ENCODE data around the gene PPP3R1.

Gene PPP3R1

DNA sequence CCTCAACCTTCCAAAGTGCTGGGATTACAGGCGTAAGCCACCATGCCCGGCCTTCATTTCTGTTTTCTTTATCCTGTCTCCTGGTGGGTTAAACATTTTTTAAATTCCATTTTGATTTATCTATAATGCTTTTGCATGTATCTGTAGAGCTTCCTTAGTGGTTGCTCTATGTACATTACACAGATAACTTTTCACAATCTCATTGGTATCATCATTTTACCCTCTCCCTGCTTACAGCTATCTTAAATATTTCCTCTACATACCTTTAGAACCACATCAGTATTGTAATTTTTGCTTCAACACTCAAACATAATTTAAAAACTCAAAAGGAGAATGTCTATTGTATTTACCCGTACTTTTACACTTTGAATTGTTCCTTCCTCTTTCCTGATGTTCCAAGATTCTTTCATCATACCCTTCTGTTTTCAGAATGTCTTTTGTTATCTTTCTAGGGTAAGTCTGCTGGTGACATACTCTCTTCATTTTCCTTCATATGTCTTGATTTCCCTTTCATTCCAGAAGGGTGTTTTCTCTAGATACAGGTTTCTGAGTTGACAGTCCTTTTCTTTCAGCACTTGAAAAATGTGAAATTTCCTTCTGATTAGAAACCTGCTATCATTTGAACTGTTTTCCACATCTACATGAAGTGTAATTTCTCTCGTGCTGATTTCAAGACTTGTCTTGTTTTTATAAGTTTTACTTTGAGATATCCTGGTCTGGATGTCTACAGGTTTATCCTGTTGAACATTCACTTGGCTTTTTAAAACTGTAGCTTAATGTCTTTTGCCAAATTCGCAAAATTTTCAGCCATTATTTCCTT lies 21.9 kb downstream of the PPP3R1 start:
- DNase-seq = no peak

DNA sequence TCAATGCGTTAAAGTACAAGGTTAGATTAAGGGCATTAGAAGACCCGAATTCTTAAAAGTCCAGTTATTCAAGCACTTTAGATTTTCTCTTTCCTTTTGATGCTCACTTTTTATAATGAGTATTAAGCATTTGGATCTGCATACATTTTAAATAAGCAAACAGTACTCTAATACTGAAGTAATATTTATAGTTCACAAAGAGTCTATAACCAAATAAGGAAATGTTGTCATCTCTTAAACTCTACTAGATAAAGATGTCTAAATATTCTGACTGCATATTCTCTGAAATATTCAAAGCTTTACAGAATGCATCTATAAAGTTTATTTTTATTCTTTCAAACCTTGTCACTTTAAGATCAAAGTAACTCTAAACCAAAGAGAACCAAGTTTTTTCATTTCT lies 25.5 kb downstream of the PPP3R1 start:
- no peak for DNase-seq

DNA sequence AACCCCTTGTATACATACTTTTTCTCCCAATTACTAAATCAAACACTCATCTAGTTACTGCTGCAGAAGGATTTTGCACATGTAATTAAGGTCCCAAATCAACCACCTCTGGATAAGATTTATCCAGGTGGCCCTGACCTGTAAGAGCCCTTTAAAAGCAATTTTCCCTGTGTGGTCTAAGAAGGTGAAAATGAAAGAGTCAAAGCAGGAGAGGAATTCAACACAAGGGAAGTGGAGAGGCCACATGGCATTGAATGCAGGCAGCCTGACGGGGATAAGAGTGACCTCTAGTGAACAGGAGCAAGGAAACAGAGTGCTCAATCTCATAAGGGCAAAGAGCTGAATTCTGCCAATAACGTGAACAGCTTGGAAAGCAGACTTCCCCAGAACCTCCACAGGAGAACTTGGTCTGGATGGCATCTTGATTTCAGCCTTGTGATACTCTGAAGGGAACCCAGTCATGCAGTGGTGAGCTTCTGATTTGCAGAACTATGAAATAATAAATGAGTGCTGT lies 27.2 kb downstream of the PPP3R1 start:
- DNase-seq = peak; percentile 10

DNA sequence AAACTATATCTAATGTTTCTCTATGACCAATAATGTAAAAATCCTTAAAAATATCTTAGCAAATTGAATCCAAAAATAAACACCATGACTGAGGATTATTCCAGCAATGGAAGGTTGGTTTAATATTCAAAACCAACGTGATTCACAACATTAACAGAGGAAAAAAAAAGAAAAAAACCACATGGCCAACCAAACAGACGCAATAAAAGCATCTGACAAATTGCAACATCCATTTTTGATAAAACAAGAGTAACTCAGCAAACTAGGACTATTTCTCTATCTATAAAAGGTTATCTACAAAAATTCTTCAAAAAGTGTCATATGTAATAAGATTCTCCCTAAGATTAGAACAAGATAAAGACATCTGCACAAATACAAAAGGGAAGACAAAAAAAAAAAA lies 28.9 kb downstream of the PPP3R1 start:
- no peak for DNase-seq

DNA sequence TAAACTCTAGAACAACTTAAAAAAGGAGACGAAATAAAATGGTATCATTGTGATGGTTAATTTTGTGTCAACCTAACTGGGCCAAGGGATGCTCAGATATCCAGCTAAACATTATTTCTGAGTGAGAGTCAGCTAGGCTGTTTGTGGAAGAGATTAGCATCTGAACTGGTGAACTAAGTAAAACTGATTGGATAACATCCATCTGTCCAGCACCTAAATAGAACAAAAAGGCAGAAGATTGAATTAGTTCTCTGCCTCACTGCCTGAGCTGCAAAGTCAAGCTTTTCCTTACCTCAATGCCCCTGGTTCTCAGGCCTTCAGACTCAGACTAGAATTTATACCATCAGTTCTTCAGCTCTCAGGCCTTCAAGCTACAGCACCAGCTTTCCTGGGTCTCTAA lies 30.0 kb downstream of the PPP3R1 start:
- no peak for DNase-seq

DNA sequence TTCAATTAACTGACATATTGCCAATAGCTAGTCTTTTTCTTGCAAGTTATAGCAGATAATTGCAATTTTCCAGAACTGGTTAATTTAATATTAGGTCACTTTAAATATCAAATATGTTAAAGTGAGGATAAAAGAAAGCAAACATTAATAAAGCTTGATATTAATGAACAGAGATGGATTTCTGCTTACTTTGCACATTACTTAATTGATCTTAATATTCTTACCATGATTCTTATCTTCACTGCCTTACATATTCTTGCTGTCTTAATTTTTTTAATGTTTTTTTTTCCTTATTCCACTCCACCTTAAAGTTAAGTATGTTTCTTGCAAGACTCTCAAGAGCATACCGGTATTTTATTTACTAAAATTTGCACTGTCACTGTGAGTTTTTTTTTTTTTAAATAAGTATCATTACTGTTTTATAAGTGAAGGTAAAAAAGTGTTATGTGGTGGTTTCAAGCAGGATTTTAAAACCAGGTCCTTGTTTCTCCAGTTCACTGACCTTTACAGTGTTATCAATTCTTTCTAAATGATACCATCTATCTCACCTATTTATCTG lies 33.9 kb downstream of the PPP3R1 start:
- no peak for DNase-seq

DNA sequence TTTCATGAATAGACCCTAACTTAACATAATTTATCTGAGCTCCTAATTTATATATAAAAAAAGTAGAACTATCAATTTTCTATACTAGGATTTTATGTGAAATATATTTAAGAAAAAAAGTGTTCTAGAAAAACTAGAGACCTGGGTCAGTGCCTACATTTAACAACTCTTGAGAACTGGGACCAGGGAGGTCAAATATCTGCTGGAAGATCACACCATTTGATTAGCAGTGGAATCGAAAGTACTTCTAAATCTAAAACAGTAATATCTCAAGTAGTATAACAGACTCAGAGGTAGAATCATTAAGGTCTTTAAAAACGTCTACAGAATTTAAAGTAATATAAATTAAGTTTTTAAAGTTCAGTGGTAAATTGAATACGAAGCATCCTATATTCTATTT lies 34.6 kb downstream of the PPP3R1 start:
- no peak for DNase-seq

DNA sequence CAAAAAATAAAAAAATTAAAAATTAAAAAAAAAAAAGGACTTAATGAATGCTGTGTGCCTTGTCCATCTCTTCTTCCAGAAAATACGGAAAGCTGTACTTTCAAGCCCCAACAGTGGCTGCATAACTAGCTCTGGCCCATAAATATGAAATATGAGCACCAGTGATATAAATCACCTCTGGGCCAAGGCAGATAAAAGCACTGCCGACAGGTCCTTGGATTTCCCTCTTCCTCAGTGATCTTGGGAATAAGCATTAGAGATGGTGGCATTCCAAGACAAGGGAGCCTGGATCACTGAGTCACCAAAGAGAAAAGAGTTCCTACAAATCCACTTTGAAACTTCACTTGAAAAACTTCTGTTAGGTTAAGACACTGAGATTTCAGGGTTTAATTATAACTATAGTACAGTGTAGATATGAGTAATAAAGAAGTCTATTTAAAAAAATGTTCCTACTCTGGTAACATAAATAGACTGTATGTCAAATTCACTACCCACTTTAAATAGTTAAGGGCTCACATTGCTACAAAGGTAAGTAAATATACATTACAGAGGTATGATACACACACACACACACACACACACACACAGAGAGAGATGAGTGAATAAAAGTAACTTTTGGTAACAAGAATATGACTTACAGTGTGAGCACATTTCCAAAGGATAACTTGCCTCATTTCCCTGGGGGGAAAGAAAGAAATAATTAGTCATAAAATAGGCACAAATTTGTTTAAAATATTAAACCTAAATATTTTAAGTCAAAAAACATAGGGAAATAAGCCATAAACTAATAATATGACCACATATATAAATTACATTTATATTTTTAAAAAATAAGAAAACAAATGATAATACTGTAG lies 35.6 kb downstream of the PPP3R1 start:
- no peak for DNase-seq

DNA sequence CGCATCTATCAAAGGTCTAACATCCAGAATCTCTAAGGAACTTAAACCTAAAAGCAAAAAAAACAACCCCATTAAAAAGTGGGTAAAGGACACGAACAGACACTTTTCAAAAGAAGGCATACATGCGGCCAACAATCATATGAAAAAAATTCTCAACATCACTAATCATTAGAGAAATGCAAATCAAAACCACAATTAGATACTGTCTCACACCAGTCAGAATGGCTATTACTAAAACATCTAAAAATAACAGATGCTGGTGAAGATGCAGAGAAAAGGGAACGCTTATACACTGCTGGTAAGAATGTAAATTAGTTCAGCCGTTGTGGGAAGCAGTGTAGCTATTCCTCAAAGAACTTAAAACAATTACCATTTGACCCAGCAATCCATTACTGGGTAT lies 38.0 kb downstream of the PPP3R1 start:
- no peak for DNase-seq

DNA sequence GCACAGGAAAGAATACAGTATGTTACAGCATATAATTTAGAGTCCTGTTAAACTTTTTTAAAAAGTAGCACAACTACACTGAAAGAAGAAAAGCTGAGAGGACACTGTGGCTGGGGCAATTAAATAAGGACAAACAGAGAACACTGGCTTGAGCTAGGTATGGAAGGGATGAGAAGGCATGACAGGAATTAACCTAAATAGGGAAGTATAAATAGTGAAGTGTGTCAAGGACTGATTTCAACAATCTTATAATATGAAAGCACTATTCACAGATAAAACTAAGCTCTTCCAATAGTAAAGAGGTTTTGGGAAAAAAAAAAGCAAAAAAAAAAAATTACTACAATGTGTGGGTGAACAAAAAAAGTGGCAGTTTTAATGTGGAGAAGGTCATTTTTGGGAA lies 45.5 kb downstream of the PPP3R1 start:
- DNase-seq = no peak

DNA sequence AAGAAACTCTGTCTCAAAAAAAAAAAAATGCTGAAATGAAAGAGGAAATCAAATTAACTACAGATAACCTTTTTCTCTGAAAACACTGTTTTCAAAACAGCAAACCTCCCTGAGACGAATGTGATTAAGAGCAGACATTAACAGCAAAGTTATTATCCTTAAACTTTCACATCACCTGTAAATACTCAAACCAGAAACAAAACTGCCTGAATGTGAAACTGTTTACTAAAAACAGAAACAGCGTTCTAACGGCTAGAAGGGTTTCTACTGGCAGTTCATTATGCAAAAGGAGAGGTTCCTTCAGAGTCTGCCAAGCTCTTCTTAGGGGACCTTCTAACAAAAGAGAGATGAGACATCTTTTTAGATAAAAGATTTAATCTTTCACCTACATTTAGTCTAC lies 48.7 kb downstream of the PPP3R1 start:
- DNase-seq = no peak

DNA sequence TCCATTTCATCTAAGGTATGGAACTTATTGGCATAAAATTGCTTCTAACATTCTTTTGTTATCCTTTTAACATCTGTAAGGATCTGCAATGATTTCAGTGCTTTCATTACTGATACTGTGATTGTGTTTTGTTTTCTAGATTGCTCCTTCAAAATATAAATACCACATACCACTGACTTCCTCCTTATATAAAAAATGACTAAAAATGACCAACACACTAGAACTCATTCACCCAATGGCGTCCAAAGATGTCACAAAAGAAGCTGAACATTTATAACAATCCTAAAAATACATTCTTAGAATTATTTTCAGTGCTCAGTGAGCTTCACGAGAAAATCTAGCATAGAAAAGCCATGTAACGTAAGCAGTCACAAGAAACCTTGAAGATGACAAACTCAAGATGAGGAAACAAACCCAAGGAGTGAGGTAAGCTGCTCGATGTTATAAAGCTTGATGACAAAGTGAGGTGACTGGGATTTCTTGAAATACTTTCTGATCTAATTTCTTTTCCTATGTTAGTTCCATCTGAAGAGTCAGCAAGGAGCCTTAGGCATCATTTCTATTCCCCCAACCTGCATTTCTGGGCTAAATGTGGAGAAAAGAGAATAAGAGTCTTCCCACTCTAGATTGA lies 52.1 kb downstream of the PPP3R1 start:
- DNase-seq = no peak

DNA sequence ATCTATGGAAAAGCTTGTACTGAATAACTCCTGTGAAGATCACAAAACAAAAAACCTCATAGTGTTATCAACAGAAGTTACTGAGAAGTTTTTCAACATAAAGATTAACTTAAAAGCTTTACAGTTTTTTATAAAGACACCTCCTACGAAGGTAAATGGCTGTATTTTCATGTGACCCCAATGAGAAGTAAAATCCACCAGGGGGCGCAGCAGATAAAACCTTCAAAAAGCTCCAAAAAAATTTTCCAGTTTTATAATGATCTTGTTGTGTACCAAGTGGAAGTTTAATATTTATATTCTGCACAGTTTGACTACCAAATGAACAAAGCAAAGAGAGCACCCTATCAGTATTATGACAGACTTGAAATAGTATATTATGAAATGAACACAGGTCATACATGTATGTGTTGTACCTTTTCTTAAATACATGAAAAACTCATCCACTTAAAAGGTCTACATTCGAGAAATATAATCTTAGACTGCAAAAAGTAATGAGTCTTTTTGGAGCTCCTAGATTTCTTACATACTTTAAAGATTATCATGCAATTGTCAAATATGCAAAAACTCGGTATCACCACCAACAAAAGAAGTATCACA lies 56.1 kb downstream of the PPP3R1 start:
- no peak for DNase-seq

DNA sequence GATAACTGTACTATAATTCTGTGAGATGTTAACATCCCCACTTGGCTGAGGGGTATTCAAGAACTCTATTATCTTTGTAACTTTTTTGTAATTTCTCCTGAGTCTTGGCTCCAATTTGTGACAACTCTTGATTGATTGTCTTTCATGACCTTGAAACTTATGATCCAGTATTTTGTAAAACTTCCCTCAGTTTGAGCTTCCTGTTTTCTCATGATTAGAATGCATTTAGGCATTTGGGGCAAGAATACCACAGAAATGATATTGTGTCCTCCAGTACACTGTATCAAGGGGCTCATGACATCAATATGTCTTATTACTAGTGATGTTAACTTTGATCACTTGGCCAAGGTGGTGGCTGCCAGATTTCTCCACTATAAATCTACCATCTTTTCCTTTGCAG lies 57.2 kb downstream of the PPP3R1 start:
- DNase-seq = no peak

DNA sequence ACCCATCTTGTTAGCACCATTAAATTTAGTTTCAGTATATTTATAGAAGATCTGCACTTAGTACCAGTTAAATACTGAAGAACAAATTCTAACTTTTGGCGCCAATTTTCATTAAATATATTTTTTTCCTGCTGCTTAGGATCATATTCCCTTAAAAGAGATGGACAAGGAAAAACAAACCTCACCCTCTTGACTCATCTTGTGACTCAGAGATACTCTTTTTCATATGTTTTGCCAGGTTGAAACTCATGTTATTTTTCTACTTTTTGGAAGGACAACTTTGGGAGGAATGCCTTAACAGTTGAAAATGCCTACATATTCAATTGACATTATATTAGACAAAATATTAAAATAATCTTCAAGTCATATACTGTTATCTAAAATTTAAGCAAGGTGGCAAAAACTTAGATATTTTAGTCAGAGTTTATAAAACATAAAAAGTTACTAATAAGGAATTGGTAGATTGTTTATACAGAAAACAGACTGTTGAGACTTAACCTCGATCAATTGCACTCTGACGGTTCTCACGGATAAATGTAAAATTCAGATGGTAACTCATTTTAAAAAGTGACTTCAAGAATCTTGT lies 58.5 kb downstream of the PPP3R1 start:
- DNase-seq = no peak

DNA sequence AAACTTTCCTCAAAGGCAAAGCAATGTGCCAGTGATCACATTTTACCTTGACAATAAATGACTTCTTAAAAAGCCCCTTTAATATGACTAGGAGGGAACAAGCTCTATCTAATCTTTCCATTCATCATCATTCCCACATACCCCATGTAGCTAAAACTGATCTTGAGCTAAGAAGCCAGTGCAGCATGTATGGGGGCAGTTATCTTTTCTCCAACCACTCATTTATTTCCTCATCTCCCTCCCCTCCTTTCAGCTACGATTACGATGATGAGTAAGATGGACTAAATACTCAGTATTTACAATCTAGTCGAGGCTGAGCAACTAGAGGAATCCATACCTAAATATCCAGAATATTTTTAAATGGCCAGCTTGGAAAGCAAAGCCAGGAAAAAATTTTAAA lies 59.2 kb downstream of the PPP3R1 start:
- DNase-seq = no peak

DNA sequence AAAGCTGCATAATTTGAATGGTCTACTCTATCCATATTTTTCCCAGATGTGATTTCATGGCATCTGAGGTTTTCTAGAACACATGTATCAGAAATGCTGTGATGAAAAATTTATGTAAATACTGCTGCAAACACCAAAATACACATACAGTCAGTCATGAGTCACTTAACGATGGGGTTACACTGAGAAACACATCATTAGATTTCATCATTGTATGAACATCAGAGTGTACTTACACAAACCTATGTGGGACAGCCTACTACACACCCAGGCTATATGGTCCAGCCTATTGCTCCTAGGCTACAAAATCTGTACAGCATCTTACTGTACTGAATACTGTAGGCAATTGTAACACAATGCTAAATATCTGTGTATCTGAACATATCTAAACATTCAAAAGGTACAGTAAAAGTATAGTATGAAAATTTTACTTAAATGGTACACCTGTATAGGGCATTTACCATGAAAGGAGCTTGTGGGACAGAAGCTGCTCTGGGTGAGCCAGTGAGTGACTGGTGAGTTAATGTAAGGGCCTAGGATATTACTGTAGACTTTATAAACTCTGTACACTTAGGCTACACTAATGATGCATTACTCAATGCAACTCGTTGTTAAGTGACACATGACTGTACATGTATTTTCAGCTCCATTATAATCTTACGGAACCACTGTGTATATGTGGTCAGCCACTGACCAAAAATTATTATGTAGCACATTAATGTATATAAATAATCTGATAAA lies 61.2 kb downstream of the PPP3R1 start:
- no peak for DNase-seq

DNA sequence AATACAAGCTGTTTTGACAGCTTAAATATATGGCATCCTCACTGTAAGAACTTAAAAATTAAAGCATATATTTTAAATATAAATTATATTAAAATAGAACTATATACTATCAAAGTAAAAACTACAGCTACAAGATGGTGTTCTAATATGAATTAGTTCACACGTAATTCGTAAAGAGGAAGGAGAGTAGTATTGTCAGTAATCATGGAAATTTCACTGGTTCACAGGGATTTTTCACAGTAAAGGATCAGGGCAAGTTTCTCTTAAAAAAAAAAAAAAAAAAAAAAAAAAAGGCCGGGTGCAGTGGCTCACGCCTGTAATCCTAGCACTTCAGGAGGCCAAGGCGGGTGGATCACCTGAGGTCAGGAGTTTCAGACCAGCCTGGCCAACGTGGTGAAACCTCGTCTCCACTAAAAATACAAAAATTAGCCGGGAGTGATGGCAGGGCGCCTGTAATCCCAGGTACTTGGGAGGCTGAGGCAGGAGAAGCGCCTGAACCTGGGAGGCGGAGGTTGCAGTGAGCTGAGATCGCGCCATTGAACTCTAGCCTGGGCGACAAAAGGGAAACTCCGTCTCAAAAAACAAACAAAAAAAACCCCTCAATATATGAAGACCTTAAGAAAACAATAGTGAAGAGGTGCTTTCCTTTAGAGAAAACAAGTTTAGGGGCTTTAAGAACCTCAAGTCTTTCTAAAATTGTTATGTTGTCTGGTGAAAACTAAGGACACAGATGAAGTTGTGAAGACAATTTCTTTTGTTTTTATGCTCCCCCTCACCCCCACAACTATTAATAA lies 62.1 kb downstream of the PPP3R1 start:
- no peak for DNase-seq

DNA sequence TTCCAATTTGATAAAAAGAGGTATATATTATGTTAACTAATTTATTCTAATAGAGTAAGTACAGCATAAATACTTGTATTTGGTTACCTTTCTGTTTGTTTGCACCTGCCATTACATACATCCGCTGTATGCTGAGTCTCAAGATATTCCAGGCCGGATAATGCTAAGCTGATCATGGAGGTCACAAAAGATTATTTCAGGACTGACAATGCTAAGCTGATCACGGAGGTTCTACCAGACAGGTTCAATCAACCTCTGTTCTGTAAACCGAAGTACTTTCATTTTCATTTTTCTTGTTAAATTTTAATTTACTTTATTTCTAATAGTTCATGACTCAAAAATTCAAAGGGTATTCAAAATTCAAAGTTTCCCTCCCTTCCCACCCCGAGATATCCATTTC lies 63.5 kb downstream of the PPP3R1 start:
- no peak for DNase-seq

DNA sequence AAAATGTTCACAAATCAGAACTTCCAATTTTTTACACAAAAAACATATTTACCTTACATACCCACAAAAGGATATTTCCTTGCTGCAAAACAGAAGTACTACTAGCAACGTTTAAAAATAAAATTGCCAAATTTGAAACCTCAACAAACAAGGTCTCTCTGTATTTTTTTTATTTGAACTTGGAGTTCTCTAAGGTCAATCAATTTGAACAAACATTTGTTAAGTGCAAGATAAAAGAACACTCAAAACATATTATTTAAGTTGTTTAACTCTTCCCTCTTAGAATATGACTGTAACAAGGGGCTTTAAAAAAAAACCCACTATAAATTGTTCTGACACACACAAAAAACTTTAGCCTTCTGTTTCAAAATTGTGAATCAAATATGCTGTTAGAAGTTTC lies 65.0 kb downstream of the PPP3R1 start:
- no peak for DNase-seq
